Activated CD4-positive, alpha-beta T cell treated with anti-CD3 and anti-CD28 coated beads, Interleukin-2, Interleukin-4, amounts not matched to agents 100 ng/mL and 50 ng/mL, durations not matched to agents 16 hours and 8 hours (primary cell): ENCODE data around the gene MUC20.
"Not testable (repeated sequence)": the region's sequence is repeated elsewhere in the genome, so short reads cannot be mapped to it uniquely, and the experiment has no call there.

Experiments
- DNase-seq: peaks from one replicate; pipeline ENCODE4 v3.0.0-alpha.2; 2020; ENCODE audit warnings: low spot score

Gene MUC20

DNA sequence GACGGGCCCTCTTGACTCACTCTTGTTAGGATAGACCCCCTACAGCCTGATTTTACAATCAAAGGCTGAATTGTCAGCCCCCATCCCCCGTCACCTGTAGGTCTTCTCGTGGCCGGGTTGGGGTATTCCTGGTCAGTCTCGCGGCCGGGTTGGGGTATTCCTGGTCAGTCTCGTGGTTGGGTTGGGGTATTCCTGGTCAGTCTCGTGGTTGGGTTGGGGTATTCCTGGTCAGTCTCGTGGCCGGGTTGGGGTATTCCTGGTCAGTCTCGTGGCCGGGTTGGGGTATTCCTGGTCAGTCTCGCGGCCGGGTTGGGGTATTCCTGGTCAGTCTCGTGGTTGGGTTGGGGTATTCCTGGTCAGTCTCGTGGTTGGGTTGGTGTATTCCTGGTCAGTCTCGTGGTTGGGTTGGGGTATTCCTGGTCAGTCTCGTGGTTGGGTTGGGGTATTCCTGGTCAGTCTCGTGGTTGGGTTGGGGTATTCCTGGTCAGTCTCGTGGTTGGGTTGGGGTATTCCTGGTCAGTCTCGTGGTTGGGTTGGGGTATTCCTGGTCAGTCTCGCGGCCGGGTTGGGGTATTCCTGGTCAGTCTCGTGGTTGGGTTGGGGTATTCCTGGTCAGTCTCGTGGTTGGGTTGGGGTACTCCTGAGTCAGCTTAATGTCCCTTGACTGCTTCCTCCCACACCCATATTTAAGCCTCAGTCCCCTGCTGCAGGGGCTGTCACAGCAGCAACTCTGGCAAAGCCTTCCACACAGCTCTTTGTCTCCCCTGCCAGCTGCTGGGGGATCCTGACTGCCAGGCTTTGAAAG lies 50.3 kb downstream of the MUC20 start:
- DNase-seq: not testable (repeated sequence)

DNA sequence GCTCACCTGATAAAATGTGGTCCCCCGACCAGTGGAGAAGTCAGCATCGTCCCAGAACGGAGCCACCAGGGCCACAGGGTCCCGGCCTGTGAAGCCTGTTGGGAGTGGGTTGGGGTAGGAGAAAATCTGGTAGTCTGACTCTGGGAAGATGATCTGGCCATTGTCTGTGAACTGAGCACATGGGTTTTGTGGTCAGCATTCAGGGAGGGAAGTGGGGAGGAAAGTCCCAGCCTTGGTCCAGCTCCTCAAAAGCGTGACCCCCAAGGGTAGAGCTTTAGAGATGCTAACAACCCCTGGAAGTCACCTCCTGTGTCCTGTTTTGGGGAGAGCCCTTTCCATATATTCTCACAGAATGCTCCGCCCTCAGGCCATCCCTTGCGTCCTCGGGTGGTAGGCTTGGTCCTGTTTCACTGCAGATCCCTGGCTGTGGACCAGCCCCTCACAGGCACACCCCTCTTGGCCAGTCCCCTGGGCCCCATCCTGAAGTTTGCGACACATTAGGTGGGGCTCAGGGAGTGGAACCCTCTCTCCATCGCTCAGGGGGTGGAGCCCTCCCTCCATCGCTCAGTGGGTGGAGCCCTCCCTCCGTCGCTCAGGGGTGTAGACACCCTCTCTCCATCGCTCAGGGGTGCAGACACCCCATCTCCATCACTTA lies 51.0 kb downstream of the MUC20 start:
- no peak for DNase-seq

DNA sequence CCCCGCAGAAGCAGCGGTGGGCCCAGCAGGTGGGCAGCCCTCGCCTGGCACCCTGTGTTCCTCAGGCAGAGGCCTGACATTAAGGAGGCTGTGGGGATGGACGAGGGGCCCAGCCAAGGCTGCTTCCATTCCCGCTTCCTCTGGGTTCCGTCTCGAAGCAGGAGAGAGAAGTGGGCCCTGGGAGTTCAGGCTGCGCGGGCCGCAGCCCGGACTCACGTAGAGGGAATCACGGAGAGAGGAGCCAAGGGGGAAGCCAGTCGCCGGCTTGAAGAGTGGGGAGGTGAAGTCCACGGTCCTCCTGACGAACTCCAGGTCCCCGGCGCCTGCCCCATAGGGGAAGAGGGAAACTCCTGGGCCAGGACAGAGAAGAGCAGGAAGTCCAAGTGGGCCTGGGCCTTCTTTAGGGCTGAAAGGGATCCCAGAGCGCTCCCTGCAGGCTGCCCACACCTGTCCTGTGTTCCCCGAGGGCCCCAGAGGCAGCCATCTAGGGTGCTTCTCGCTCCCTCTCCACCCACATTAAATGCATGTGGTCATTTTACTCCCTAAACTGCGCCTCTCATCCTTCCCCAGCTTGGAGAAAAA lies 53.3 kb downstream of the MUC20 start:
- DNase-seq: no peak

DNA sequence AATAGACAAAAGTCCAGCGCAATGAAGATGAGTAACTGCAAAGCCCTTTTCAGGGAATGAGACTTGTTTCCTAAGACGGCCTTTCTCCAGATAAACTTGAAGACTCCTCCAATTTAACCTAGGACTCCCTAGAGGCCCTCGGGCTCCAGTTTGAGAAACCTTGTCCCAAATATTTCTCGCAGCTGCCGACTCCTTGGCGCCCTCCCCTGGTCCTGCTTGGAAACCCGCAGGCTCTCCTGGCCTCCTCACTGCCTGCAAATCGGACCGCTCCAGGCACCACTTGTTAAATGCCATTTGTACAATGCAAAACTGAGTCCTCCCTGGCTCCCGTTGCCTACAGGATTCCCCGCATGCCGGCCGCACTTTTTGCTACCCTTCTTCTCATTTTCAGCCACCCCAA lies 54.1 kb downstream of the MUC20 start:
- DNase-seq: no peak

DNA sequence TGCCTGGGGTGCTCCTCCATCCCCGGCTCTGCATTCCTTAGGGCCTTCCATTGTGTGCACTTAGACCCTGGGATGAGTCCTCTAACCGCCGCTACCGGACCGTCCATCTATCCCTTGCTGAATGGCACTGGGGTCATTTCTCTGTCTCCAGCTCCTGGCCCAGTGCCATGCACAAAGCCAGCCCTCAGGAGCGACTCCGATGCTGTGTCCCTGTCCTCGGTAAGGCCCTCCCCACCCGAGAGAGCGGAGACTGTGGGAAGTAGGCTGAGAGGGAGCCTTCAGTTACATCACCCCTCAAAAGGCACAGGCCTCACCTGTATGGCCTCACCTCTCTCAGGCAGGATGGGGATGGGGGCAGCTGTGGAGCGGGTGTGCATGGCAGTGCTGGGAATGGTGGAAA lies 57.2 kb downstream of the MUC20 start:
- no peak for DNase-seq

DNA sequence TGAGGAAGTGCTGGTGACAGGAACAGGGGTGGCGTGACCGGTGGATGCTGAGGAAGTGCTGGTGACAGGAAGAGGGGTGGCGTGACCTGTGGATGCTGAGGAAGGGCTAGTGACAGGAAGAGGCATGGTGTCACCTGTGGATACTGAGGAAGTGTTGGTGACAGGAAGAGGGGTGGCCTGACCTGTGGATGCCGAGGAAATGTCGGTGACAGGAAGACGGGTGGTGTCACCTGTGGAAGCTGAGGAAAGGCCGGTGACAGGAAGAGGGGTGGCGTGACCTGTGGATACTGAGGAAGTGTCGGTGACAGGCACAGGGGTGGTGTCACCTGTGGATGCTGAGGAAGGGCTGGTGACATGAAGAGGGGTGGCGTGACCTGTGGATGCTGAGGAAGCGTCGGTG lies 60.5 kb downstream of the MUC20 start:
- not testable (repeated sequence) for DNase-seq
